ENCODE results near the gene TBPL1. TPM values are rescaled to one million over a fixed set of nuclear protein-coding genes. Genes with fewer than 3 reads are reported as not detected.

The TBPL1 gene
- total and polyA plus RNA-seq, 2 of the 8 experiments (the other 6 are each of a cell fraction or from before 2014, with no cell fraction given): 32.5 to 67.0 TPM

DNA sequence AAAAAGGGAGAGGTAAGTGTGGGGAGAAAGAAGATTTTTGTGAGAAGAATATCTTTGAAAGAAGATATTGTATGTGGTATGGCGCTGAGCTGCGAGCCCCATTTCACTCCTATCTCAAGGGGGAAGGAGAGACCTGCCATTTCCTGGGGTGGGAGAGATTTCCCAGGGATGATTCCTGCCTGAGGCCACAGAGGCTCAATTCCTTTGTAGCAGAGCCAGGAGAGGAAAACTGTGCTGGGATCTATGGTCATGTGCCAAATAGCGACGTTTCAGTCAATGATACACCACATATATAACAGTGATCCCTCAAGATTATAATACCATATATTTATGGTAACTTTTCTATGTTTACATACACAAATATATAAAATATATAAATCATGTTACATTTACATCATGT lies 35.2 kb upstream of the TBPL1 start (continued):
- TF ChIP-seq, protein P1, sequence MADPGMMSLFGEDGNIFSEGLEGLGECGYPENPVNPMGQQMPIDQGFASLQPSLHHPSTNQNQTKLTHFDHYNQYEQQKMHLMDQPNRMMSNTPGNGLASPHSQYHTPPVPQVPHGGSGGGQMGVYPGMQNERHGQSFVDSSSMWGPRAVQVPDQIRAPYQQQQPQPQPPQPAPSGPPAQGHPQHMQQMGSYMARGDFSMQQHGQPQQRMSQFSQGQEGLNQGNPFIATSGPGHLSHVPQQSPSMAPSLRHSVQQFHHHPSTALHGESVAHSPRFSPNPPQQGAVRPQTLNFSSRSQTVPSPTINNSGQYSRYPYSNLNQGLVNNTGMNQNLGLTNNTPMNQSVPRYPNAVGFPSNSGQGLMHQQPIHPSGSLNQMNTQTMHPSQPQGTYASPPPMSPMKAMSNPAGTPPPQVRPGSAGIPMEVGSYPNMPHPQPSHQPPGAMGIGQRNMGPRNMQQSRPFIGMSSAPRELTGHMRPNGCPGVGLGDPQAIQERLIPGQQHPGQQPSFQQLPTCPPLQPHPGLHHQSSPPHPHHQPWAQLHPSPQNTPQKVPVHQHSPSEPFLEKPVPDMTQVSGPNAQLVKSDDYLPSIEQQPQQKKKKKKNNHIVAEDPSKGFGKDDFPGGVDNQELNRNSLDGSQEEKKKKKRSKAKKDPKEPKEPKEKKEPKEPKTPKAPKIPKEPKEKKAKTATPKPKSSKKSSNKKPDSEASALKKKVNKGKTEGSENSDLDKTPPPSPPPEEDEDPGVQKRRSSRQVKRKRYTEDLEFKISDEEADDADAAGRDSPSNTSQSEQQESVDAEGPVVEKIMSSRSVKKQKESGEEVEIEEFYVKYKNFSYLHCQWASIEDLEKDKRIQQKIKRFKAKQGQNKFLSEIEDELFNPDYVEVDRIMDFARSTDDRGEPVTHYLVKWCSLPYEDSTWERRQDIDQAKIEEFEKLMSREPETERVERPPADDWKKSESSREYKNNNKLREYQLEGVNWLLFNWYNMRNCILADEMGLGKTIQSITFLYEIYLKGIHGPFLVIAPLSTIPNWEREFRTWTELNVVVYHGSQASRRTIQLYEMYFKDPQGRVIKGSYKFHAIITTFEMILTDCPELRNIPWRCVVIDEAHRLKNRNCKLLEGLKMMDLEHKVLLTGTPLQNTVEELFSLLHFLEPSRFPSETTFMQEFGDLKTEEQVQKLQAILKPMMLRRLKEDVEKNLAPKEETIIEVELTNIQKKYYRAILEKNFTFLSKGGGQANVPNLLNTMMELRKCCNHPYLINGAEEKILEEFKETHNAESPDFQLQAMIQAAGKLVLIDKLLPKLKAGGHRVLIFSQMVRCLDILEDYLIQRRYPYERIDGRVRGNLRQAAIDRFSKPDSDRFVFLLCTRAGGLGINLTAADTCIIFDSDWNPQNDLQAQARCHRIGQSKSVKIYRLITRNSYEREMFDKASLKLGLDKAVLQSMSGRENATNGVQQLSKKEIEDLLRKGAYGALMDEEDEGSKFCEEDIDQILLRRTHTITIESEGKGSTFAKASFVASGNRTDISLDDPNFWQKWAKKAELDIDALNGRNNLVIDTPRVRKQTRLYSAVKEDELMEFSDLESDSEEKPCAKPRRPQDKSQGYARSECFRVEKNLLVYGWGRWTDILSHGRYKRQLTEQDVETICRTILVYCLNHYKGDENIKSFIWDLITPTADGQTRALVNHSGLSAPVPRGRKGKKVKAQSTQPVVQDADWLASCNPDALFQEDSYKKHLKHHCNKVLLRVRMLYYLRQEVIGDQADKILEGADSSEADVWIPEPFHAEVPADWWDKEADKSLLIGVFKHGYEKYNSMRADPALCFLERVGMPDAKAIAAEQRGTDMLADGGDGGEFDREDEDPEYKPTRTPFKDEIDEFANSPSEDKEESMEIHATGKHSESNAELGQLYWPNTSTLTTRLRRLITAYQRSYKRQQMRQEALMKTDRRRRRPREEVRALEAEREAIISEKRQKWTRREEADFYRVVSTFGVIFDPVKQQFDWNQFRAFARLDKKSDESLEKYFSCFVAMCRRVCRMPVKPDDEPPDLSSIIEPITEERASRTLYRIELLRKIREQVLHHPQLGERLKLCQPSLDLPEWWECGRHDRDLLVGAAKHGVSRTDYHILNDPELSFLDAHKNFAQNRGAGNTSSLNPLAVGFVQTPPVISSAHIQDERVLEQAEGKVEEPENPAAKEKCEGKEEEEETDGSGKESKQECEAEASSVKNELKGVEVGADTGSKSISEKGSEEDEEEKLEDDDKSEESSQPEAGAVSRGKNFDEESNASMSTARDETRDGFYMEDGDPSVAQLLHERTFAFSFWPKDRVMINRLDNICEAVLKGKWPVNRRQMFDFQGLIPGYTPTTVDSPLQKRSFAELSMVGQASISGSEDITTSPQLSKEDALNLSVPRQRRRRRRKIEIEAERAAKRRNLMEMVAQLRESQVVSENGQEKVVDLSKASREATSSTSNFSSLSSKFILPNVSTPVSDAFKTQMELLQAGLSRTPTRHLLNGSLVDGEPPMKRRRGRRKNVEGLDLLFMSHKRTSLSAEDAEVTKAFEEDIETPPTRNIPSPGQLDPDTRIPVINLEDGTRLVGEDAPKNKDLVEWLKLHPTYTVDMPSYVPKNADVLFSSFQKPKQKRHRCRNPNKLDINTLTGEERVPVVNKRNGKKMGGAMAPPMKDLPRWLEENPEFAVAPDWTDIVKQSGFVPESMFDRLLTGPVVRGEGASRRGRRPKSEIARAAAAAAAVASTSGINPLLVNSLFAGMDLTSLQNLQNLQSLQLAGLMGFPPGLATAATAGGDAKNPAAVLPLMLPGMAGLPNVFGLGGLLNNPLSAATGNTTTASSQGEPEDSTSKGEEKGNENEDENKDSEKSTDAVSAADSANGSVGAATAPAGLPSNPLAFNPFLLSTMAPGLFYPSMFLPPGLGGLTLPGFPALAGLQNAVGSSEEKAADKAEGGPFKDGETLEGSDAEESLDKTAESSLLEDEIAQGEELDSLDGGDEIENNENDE (IDR thresholded peaks at IDR 0.05; ENCODE audit: insufficient replicate concordance, low read length): no peak
- TF ChIP-seq MAFK (IDR thresholded peaks at IDR 0.05; ENCODE audit: low read depth, low read length): no peak
- TF ChIP-seq SIN3A (conservative IDR thresholded peaks at IDR 0.05 in 1 of 2, IDR thresholded peaks at IDR 0.05 in 1 of 2; ENCODE audit: low read depth in 1 of 2, low read length in 2 of 2): no peak
- TF ChIP-seq SAP30 (IDR thresholded peaks at IDR 0.05; ENCODE audit: insufficient read depth, insufficient replicate concordance, low read length): no peak
